H9 (cell line): ENCODE data around the gene HS6ST2. TPM values are rescaled to one million over a fixed set of nuclear protein-coding genes. Genes with fewer than 3 reads are reported as not detected.

ENCODE experiments used
- DNase-seq: peaks from one replicate; pipeline ENCODE4 v3.0.0-alpha.2; 2017
- H2AFZ ChIP-seq: one replicate; pipeline ENCODE4 v1.6.1; 2013; ENCODE audit warnings: mild to moderate bottlenecking, low read length, control low read depth, moderate library complexity
- H2AK5ac ChIP-seq: 2 replicates; pipeline ENCODE4 v1.6.1; 2013; ENCODE audit warnings: low read length, control low read depth, mixed read lengths; ENCODE audit not compliant: insufficient read length
- H2BK120ac ChIP-seq: one replicate; pipeline ENCODE4 v1.6.1; 2013; ENCODE audit warnings: low read depth, mild to moderate bottlenecking, low read length, control low read depth, inconsistent platforms; ENCODE audit not compliant: poor library complexity, severe bottlenecking
- H2BK12ac ChIP-seq: 2 replicates; pipeline ENCODE4 v1.6.1; 2013; ENCODE audit warnings: low read length, control low read depth, mixed read lengths, low read depth; ENCODE audit not compliant: insufficient read length
- H2BK15ac ChIP-seq: 2 replicates; pipeline ENCODE4 v1.6.1; 2013; ENCODE audit warnings: low read depth, low read length, control low read depth
- H2BK20ac ChIP-seq: one replicate; pipeline ENCODE4 v1.6.1; 2013; ENCODE audit warnings: low read depth, mild to moderate bottlenecking, low read length, control low read depth, inconsistent platforms; ENCODE audit not compliant: poor library complexity, severe bottlenecking
- H2BK5ac ChIP-seq: 2 replicates; pipeline ENCODE4 v1.6.1; 2013; ENCODE audit warnings: low read length, control low read depth, mixed read lengths; ENCODE audit not compliant: insufficient read length
- H3K14ac ChIP-seq: 2 replicates; pipeline ENCODE4 v1.6.1; 2013; ENCODE audit warnings: low read length, control low read depth; ENCODE audit not compliant: insufficient read depth
- H3K18ac ChIP-seq: 2 replicates; pipeline ENCODE4 v1.6.1; 2013; ENCODE audit warnings: low read depth, mild to moderate bottlenecking, mixed read lengths, low read length, control low read depth; ENCODE audit not compliant: insufficient read length
- H3K23ac ChIP-seq: 2 replicates; pipeline ENCODE4 v1.6.1; 2013; ENCODE audit warnings: low read length, control low read depth, mixed read lengths, low read depth; ENCODE audit not compliant: insufficient read length
- H3K23me2 ChIP-seq: 2 replicates; pipeline ENCODE4 v1.6.1; 2013; ENCODE audit warnings: low read depth, mild to moderate bottlenecking, mixed read lengths, low read length, control low read depth; ENCODE audit not compliant: insufficient read length, poor library complexity, severe bottlenecking
- H3K27ac ChIP-seq: 2 replicates; pipeline ENCODE4 v1.5.1; 2013; ENCODE audit warnings: low read length, control low read depth, mixed read lengths, low read depth; ENCODE audit not compliant: insufficient read length
- H3K27me3 ChIP-seq: 2 replicates; pipeline ENCODE4 v1.6.1; 2013; ENCODE audit warnings: low read length, control low read depth, inconsistent platforms; ENCODE audit not compliant: insufficient read depth
- H3K4ac ChIP-seq: 2 replicates; pipeline ENCODE4 v1.6.1; 2013; ENCODE audit warnings: low read depth, mild to moderate bottlenecking, control low read depth, inconsistent platforms, low read length, moderate library complexity
- H3K4me1 ChIP-seq: 2 replicates; pipeline ENCODE4 v1.6.1; 2013; ENCODE audit warnings: low read length, control low read depth, inconsistent platforms; ENCODE audit not compliant: insufficient read depth
- H3K4me2 ChIP-seq: 2 replicates; pipeline ENCODE4 v1.6.1; 2013; ENCODE audit warnings: low read length, control low read depth, mixed read lengths; ENCODE audit not compliant: insufficient read length, insufficient read depth
- H3K56ac ChIP-seq: 2 replicates; pipeline ENCODE4 v1.6.1; 2013; ENCODE audit warnings: low read depth, mild to moderate bottlenecking, mixed read lengths, low read length, control low read depth; ENCODE audit not compliant: insufficient read length
- H3K79me1 ChIP-seq: 2 replicates; pipeline ENCODE4 v1.6.1; 2013; ENCODE audit warnings: low read depth, mild to moderate bottlenecking, moderate library complexity, low read length, control low read depth, inconsistent platforms; ENCODE audit not compliant: insufficient read depth, poor library complexity, severe bottlenecking
- H3K79me2 ChIP-seq: 2 replicates; pipeline ENCODE4 v1.6.1; 2013; ENCODE audit warnings: low read length, control low read depth, inconsistent platforms; ENCODE audit not compliant: insufficient read depth
- H3K9ac ChIP-seq: 2 replicates; pipeline ENCODE4 v1.6.1; 2013; ENCODE audit warnings: low read length, control low read depth, mixed read lengths; ENCODE audit not compliant: insufficient read length; ENCODE audit errors: extremely low read depth
- H3K9me3 ChIP-seq: one replicate; pipeline ENCODE4 v1.6.1; 2013; ENCODE audit warnings: low read depth, low read length, inconsistent platforms; ENCODE audit not compliant: control insufficient read depth
- H3T11ph ChIP-seq: one replicate; pipeline ENCODE4 v1.6.1; 2013; ENCODE audit warnings: mild to moderate bottlenecking, low read length, control low read depth, inconsistent platforms
- H4K20me1 ChIP-seq: one replicate; pipeline ENCODE4 v1.6.1; 2013; ENCODE audit not compliant: control insufficient read depth, insufficient read length, insufficient read depth
- H4K5ac ChIP-seq: 2 replicates; pipeline ENCODE4 v1.6.1; 2013; ENCODE audit warnings: low read depth, mild to moderate bottlenecking, mixed read lengths, low read length, control low read depth; ENCODE audit not compliant: insufficient read length
- H4K8ac ChIP-seq: replicated peaks from 2 replicates; pipeline ENCODE4 v1.6.1; 2013; ENCODE audit warnings: low read length, control low read depth, mixed read lengths, low read depth; ENCODE audit not compliant: insufficient read length
- H4K91ac ChIP-seq: 2 replicates; pipeline ENCODE4 v1.6.1; 2013; ENCODE audit warnings: low read depth, mild to moderate bottlenecking, moderate library complexity, mixed read lengths, low read length, control low read depth; ENCODE audit not compliant: insufficient read length
- H3K27ac Mint-ChIP-seq, 3 experiments: 2 replicates in 2 of 3; 3 replicates in 1 of 3; pipeline ENCODE4 v1.8.0; 2020 to 2021; ENCODE audit warnings: mixed read lengths in 3 of 3, mild to moderate bottlenecking in 1 of 3, moderate library complexity in 1 of 3
- H3K27me3 Mint-ChIP-seq: 2 replicates; pipeline ENCODE4 v1.8.0; 2021; ENCODE audit warnings: low read depth, mild to moderate bottlenecking, moderate library complexity, mixed read lengths
- H3K36me3 Mint-ChIP-seq, 3 experiments: 2 replicates in 2 of 3; 3 replicates in 1 of 3; pipeline ENCODE4 v1.8.0; 2020 to 2021; ENCODE audit warnings: low read depth in 3 of 3, mixed read lengths in 3 of 3; ENCODE audit not compliant: insufficient read depth in 1 of 3
- H3K4me1 Mint-ChIP-seq, 2 experiments: 2 replicates each; pipeline ENCODE4 v1.8.0; 2020; ENCODE audit warnings: mixed read lengths in 2 of 2
- H3K4me3 Mint-ChIP-seq, 2 experiments: 2 replicates in 1 of 2; 3 replicates in 1 of 2; pipeline ENCODE4 v1.8.0; 2020 to 2021; ENCODE audit warnings: mild to moderate bottlenecking in 2 of 2, mixed read lengths in 2 of 2, moderate library complexity in 1 of 2
- H3K9me3 Mint-ChIP-seq, 2 experiments: 2 replicates in 1 of 2; 3 replicates in 1 of 2; pipeline ENCODE4 v1.8.0; 2020; ENCODE audit warnings: mild to moderate bottlenecking in 2 of 2, mixed read lengths in 2 of 2, moderate library complexity in 1 of 2
- WGBS: extraction: QIAGEN DNeasy Blood & Tissue Kit; methylation state at CpG from one replicate; pipeline ENCODE4 v1.1.7; 2013; ENCODE audit warnings: missing lambda C conversion rate, low lambda C conversion rate, mixed read lengths; ENCODE audit not compliant: insufficient read length; ENCODE audit errors: extremely low coverage; 5-methylcytosine and 5-hydroxymethylcytosine counted together
- total RNA-seq: library from RNA; stranded (reverse); gene quantifications from 2 replicates; pipeline ENCODE4 v1.2.1, GENCODE V29; 2021
- TF ChIP-seq, protein P1 (sequence below): fragments of 200-600 bp; sonication (generic); conservative IDR thresholded peaks from 3 replicates; pipeline ENCODE4 v1.8.0; 2021; ENCODE audit warnings: antibody characterized with exemption, mild to moderate bottlenecking

Gene HS6ST2
- total RNA-seq, 1 experiment from 2014 or later = 4.8 TPM

DNA sequence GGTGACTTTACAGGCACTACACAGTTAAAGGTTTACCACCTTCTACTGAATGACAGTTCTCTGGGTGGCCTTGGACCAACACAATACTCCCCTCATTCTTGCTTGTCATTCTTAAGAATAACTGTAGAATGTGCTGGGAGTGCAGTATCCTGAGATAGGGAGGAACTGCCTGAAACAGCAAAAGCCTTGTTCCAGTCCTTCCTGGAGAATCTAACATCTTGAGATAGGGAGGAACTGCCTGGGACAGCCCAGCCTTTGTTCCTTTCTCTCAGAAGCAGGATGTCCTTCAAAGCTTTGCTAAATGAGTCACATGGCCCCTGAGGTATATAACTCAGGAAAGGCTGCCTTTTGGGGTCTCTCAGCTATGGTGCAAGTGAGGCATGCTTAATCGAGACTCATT, 323.9 kb downstream of the HS6ST2 start:
- DNase-seq = no peak
- Histone ChIP-seq H3K79me2 (no peaks in the 10 kb centered on the region), H2AFZ (no peak overlapping the region), H2BK5ac (no peak overlapping the region), H3K9ac (no peak overlapping the region), H4K5ac (no peak overlapping the region), H3K23me2 (no peaks in the 10 kb centered on the region), H2BK120ac (no peak overlapping the region), H3K27ac (no peak overlapping the region), H3K4me1 (no peaks in the 10 kb centered on the region), H3K14ac (no peak overlapping the region), H3K23ac (no peak overlapping the region), H4K20me1 (peaks cover 3% of the 10 kb centered on the region), H3K56ac (no peak overlapping the region), H3T11ph (no peak overlapping the region), H3K4ac (no peak overlapping the region), H3K79me1 (no peaks in the 10 kb centered on the region), H3K18ac (no peak overlapping the region), H2BK12ac (no peak overlapping the region), H2BK20ac (no peak overlapping the region), H2AK5ac (no peak overlapping the region), H4K8ac (no peak overlapping the region), H2BK15ac (no peak overlapping the region), H3K4me2 (no peak overlapping the region), H3K27me3 (no peaks in the 10 kb centered on the region), H3K9me3 (no peaks in the 10 kb centered on the region), H4K91ac (no peak overlapping the region)
- Mint-ChIP-seq H3K9me3 (no peaks in the 10 kb centered on the region), H3K4me1 (peaks cover 0 to 6% of the 10 kb centered on the region in 2 experiments; a peak in 3 of 4 replicates), H3K36me3 (no peaks in the 10 kb centered on the region), H3K27me3 (peaks cover 16% of the 10 kb centered on the region), H3K4me3 (no peak overlapping the region), H3K27ac (no peak overlapping the region)
- TF ChIP-seq, protein P1, sequence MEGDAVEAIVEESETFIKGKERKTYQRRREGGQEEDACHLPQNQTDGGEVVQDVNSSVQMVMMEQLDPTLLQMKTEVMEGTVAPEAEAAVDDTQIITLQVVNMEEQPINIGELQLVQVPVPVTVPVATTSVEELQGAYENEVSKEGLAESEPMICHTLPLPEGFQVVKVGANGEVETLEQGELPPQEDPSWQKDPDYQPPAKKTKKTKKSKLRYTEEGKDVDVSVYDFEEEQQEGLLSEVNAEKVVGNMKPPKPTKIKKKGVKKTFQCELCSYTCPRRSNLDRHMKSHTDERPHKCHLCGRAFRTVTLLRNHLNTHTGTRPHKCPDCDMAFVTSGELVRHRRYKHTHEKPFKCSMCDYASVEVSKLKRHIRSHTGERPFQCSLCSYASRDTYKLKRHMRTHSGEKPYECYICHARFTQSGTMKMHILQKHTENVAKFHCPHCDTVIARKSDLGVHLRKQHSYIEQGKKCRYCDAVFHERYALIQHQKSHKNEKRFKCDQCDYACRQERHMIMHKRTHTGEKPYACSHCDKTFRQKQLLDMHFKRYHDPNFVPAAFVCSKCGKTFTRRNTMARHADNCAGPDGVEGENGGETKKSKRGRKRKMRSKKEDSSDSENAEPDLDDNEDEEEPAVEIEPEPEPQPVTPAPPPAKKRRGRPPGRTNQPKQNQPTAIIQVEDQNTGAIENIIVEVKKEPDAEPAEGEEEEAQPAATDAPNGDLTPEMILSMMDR = no peak
- WGBS = no CpG with 5 or more reads among the region's 1 CpG
